ENCODE results near the gene TOMM7.
"Not testable (repeated sequence)": the region's sequence is repeated elsewhere in the genome, so short reads cannot be mapped to it uniquely, and the experiment has no call there.

The TOMM7 gene

DNA sequence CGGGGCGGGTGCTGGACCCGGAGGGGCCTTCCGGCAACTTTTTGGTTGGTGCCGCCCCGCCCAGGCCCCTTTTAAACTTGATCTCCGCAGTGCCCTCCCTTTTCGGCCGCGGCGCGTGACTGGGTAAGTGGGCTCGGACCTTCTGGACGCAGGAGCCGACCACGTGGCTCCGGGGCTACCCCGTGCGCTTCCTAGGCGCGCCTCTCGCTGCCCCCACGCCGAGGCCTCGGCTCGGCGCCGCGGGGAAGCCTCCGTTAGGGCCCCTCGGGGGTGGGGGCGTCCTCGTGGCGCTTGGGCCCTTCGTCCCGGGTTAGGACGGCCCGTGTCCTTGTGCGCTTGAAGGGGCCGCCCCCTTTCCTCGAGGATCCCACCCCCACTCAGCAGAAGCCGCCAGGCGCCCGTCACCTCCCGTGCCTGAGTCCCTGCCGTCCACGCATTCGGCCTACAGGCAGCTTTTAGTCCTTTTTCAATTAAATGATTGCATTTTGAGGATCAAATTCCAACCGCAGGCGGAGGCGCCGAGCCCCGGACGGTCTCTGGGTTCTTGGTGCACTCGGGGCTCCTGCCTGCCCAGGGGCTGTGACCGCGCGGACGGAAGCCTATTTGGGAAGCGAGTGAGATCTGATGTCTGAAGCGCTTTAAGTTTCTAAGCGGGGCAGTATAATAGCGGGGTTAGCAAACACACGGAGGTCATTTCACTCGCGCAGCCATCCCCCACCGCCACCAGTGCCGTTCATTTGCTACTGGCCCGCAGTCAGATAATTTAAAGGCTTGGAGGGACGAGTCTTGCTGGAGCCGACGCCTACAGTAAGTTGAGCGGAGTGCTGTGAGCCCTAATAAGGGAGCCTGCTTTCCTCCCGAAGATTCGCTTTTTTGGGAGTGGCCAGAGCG lies 31.8 kb upstream of the TOMM7 start:
- in situ Hi-C loops (cut with MboI; ENCODE audit: low sequenced_read_pairs): no loop called here

GRCh38 chr7:22853674-22854157 lies 31.1 kb upstream of the TOMM7 start:
- in situ Hi-C loops (cut with MboI; ENCODE audit: low sequenced_read_pairs): no loop called here

DNA sequence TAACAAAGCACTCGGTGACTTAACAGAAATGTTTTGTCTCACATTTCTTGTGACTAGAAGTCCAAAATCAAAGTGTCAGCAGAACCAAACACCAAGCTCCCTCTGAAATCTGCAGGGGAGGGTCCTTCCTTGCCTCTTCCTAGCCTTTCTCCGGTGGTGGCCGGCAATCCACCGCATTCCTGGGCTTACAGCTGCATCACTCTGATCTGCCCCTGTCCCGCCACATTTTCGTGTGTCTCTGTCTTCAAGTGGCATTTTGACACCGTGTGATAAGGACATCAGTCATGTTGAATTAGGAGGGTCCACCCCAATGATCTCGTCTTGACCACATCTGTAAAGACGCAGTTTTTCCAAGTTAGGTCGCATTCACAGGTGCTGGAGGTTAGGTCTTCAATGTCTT lies 30.5 kb upstream of the TOMM7 start:
- in situ Hi-C loops (cut with MboI; ENCODE audit: low sequenced_read_pairs): no loop called here

DNA sequence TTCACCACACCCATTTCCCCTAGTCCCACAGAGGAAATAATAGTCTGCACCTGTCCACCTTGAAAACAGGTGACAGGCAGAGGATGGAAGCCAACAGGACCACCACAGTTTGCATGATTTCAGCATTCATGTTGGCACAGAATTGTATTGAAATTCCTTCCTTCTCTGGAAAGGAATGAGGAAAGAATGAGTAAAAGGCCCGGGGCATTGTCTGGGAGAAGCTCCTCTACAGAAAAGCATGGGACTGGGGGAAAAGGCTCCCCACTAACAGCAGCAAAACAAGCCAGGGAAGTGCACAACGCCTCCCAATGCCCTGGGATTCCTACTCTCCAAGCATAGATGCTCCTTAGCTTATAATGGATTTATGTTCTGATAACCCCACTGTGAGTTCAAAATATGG lies 28.5 kb upstream of the TOMM7 start:
- in situ Hi-C loops (cut with MboI; ENCODE audit: low sequenced_read_pairs): no loop called here

DNA sequence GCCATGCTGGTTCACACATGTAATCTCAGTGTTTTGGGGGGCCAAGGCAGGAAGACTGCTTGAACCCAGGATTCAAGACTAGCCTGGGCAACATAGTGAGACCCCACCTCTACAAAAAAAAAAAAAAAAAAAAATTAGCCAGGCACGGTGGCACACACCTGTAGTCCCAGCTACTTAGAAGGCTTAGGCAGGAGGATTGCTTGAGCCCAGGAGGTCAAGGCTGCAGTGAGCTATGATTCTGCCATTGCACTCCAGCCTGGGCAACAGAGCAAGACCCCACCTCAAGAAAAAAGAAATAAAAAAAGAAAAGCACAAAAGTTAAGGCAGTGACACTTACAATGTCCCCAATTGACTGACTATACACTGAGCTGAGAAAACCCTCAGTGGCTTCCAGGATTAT lies 27.7 kb upstream of the TOMM7 start:
- in situ Hi-C loops (cut with MboI; ENCODE audit: low sequenced_read_pairs): not testable (repeated sequence)

GRCh38 chr7:22849662-22850061 lies 27.0 kb upstream of the TOMM7 start:
- in situ Hi-C loops (cut with MboI; ENCODE audit: low sequenced_read_pairs): no loop called here

DNA sequence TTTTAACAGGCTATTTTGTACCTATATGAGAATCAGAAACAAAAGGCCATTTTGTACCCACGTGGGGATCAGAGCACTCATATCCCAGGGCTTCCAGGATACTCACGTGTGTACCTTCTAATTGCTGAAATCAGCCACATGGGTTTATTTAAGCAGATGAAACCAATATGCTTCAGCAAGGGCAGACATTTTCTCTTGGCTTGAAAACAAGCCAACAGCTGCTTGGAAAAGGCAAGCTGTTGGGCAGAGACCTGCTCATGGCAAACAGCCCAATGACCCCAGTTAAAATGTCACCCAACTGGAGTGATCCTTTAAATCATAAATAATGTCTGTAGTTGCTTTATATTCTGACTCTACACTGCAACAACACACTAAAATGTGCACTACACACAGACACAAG lies 26.5 kb upstream of the TOMM7 start:
- in situ Hi-C loops (cut with MboI; ENCODE audit: low sequenced_read_pairs): no loop called here

DNA sequence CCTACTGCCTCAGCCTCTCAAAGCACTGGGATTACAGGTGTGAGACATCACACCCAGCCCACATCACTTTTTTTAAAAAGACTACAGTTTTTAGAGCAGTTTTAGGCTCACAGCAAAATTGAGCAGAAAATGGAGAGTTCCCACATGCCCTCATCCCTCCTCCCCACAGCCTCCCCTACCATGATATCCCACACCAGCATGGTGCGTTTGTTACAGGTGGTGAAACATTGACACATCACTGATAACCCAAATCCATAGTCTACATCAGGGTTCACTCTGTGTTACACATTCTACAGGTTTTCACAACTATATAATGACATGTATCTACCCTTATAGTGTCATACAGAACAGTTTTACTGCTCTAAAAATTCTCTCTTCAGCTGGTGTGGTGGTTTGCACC lies 24.3 kb upstream of the TOMM7 start:
- in situ Hi-C loops (cut with MboI; ENCODE audit: low sequenced_read_pairs): no loop called here

DNA sequence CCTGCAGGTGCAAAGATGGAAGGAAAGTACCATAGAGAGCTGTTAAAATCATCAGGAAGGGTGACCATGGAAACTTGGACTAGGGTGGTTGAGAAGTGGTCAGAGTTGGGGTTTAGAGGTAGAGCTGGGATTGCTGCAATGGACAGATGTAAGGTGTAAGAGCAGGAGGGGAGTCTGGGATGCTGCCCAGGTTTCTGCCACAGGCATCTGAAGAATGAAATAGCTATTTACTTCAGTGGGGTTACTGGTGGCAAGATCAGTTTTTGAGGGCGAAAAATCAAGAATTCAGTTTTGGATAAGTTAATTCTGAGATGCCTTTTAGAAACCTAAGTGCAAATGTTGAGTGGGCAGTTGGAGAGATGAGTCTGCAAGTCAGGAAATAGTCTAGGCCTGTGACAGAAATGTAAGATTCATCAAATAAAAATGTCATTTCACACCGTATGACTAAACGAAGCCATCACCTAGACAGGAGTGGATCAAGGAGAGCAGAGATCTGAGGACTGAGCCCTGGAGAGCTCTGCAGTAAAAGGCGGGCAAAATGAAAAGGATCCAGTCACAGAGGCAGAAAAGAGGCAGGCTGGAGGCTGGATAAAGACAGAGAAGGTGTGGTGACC lies 22.7 kb upstream of the TOMM7 start:
- in situ Hi-C loops (cut with MboI; ENCODE audit: low sequenced_read_pairs): no loop called here

GRCh38 chr7:22843681-22844309 lies 21.1 kb upstream of the TOMM7 start:
- in situ Hi-C loops (cut with MboI; ENCODE audit: low sequenced_read_pairs): no loop called here

- in situ Hi-C loops (cut with MboI; ENCODE audit: low sequenced_read_pairs): no loop called here
These were observed 20.3 kb upstream of the TOMM7 start for GRCh38 chr7:22842973-22843372.

DNA sequence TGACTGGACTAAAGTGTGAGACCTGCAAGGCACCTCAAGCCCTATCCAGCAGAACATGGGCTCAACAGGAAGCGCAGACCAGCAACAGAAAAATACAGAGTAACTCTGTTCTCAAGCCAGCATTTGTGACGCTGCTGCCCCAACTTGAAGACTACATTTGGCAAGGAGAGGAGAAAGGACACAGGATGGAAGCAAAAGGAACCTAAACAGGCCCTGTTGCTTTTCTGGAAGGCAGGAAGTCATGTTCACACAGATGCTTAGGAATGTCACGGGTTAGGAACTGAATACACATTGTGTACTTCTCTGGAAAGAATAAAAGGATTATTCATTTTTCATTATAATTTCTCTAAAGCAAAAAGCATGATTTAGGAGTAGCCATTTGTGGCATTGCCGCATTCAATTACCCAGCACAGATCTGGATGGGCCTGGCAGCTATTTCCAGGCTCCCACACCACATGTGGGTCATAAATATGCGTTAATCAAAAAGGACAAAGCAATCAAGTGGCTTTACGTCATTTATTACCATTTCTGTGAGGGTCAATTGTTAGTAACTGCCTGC lies 19.8 kb upstream of the TOMM7 start:
- in situ Hi-C loops (cut with MboI; ENCODE audit: low sequenced_read_pairs): no loop called here

- in situ Hi-C loops (cut with MboI; ENCODE audit: low sequenced_read_pairs): no loop called here
These were observed 19.3 kb upstream of the TOMM7 start for GRCh38 chr7:22841954-22842353.

GRCh38 chr7:22837308-22837707 lies 14.7 kb upstream of the TOMM7 start:
- in situ Hi-C loops (cut with MboI; ENCODE audit: low sequenced_read_pairs): no loop called here

DNA sequence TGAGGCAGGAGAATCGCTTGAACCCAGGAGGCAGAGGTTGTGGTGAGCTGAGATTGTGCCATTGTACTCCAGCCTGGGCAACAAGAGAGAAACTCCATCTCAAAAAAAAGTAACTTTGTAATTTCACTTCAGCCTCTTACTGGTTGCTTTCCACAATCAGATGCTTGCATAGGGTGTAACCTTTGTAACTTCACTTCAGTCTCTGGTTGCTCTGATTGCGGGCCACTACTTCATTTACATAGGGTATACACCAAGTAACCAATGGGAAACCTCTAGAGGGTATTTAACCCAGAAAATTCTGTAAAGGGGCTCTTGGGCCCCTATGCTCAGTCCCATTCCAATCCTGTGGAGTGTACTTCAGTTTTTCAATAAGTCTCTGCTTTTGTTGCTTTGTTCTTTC lies 13.9 kb upstream of the TOMM7 start:
- in situ Hi-C loops (cut with MboI; ENCODE audit: low sequenced_read_pairs): not testable (repeated sequence)

GRCh38 chr7:22833957-22834356 lies 11.3 kb upstream of the TOMM7 start:
- in situ Hi-C loops (cut with MboI; ENCODE audit: low sequenced_read_pairs): no loop called here

DNA sequence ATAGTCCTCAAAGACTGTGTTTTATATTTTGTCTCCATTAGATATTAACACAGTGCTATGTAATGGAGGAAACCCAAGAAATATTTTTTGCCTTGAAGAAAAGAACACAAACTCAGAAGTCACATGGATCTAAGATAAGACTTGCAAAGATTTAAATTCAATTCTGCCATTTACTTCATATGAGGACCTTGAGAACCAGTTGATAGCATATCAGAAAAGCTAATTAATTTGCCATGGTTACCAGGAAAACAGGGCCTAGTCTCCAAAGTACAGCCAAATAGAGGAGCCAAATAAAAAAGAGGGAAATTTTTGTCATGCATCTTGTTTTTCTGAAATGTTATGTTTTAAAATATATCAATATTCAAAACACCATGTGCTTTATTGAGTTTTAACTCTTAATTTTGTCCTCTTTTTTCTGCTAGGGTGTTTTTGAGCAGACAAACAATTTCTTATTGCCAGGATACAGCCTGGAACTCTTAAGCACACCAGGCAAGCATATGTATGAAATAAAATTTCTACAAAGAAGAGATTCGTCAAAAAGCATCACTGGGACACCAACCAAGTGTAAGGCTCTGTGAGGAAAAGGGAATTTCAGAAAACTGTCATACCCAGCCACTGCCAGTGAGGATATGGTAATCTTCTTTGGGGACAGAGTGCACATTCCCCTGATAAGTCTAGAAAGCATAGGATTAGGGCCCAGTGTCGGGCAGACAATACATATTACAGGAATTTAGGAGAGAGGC lies 10.6 kb upstream of the TOMM7 start:
- in situ Hi-C loops (cut with MboI; ENCODE audit: low sequenced_read_pairs): no loop called here

- in situ Hi-C loops (cut with MboI; ENCODE audit: low sequenced_read_pairs): no loop called here
These were observed 9.8 kb upstream of the TOMM7 start for GRCh38 chr7:22832401-22832800.

DNA sequence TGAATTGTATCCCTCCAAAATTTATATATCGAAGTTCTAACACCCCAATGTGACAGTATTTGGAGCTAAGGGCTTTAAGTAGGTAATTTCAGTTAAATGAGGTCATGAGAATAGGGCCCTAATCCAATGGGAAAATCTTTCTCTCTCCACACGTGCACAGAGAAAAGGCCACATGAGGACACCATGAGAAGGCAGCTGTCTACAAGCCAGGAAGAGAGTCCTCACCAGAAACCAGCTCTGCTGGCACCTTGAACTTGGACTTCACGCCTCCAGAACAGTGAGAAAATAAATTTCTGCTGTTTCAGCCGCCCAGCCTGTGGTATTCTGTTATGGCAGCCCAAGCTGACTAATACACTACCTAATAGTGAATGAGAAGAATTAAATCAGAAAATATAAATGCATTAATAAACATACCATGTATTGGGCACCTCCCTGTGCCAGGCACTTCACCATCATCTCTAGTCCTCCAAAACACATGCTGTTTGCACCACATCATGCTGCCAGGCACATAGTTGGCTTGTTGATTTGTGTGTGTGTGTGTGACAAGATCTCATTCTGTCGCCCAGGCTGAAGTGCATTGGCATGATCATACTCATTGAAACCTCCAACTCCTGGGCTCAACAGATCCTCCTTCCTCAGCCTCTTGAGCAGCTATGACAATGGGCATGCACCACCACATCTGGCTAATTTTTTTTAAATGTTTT lies 9.1 kb upstream of the TOMM7 start:
- in situ Hi-C loops (cut with MboI; ENCODE audit: low sequenced_read_pairs): no loop called here

- in situ Hi-C loops (cut with MboI; ENCODE audit: low sequenced_read_pairs): no loop called here
These were observed 4.9 kb upstream of the TOMM7 start for GRCh38 chr7:22827563-22827962.
